Measurements from ENCODE around the gene SART1. TPM values are rescaled to one million over a fixed set of nuclear protein-coding genes. Genes with fewer than 3 reads are reported as not detected.

SART1 gene
- polyA plus RNA-seq, 1 donor from 2014 or later = 34.9 TPM

DNA sequence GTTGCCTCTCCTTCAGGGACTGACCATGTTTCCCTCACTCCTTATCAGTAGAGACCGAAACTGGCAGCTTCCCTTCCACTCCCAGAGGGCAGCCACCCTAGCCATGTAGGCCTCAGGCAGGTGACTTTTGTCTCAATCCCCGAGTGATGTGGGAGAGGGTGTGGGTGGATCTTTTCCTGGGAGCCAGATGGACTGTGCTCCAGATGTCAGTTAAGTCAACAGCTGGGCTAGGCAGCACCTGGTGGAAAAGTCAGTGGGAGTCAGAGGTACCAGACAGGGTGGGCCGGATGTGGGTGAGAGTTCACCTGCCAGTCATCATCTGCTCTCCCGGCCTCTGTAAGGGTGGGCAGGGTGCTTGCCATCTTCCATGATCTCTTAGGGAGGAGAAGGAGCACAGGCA, 42.7 kb downstream of the SART1 start:
- H3K9ac ChIP-seq (ENCODE audit: low read length) = no peak overlapping the region
- no peaks in the 10 kb centered on the region for H3K27me3 ChIP-seq (ENCODE audit: insufficient read depth, low read depth, low read length)
- H3K79me2 ChIP-seq (replicated peaks; ENCODE audit: insufficient read depth, low read length) = peaks cover 24% of the 10 kb centered on the region
- no peaks in the 10 kb centered on the region for H3K9me2 ChIP-seq (ENCODE audit: insufficient read depth, low read length)
- no peak overlapping the region for H3K4me2 ChIP-seq (ENCODE audit: low read length)
- H3K4me3 ChIP-seq (ENCODE audit: low read length) = no peak overlapping the region
- H3K27ac ChIP-seq (ENCODE audit: low read length) = no peak overlapping the region
- H2AFZ ChIP-seq (ENCODE audit: low read depth, low read length) = no peak overlapping the region
- TF ChIP-seq, protein P1, sequence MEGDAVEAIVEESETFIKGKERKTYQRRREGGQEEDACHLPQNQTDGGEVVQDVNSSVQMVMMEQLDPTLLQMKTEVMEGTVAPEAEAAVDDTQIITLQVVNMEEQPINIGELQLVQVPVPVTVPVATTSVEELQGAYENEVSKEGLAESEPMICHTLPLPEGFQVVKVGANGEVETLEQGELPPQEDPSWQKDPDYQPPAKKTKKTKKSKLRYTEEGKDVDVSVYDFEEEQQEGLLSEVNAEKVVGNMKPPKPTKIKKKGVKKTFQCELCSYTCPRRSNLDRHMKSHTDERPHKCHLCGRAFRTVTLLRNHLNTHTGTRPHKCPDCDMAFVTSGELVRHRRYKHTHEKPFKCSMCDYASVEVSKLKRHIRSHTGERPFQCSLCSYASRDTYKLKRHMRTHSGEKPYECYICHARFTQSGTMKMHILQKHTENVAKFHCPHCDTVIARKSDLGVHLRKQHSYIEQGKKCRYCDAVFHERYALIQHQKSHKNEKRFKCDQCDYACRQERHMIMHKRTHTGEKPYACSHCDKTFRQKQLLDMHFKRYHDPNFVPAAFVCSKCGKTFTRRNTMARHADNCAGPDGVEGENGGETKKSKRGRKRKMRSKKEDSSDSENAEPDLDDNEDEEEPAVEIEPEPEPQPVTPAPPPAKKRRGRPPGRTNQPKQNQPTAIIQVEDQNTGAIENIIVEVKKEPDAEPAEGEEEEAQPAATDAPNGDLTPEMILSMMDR (IDR thresholded peaks at IDR 0.05; ENCODE audit: poor library complexity, severe bottlenecking) = no peak
- TF ChIP-seq RAD21 (conservative IDR thresholded peaks at IDR 0.05) = no peak
- no peak for TF ChIP-seq SMC3 (conservative IDR thresholded peaks at IDR 0.05; ENCODE audit: poor library complexity)
- TF ChIP-seq EP300 (conservative IDR thresholded peaks at IDR 0.05; ENCODE audit: poor library complexity, severe bottlenecking) = no peak
- TF ChIP-seq TAF1 (IDR thresholded peaks at IDR 0.05; ENCODE audit: low read depth) = no peak
- no peak for TF ChIP-seq POLR2AphosphoS5 (IDR thresholded peaks at IDR 0.05)
- TF ChIP-seq EZH2 (IDR thresholded peaks at IDR 0.05; ENCODE audit: borderline replicate concordance, insufficient read depth, low read length, poor library complexity, severe bottlenecking) = no peak
- TF ChIP-seq MXI1 (conservative IDR thresholded peaks at IDR 0.05; ENCODE audit: poor library complexity, severe bottlenecking) = no peak
- TF ChIP-seq, protein P2, sequence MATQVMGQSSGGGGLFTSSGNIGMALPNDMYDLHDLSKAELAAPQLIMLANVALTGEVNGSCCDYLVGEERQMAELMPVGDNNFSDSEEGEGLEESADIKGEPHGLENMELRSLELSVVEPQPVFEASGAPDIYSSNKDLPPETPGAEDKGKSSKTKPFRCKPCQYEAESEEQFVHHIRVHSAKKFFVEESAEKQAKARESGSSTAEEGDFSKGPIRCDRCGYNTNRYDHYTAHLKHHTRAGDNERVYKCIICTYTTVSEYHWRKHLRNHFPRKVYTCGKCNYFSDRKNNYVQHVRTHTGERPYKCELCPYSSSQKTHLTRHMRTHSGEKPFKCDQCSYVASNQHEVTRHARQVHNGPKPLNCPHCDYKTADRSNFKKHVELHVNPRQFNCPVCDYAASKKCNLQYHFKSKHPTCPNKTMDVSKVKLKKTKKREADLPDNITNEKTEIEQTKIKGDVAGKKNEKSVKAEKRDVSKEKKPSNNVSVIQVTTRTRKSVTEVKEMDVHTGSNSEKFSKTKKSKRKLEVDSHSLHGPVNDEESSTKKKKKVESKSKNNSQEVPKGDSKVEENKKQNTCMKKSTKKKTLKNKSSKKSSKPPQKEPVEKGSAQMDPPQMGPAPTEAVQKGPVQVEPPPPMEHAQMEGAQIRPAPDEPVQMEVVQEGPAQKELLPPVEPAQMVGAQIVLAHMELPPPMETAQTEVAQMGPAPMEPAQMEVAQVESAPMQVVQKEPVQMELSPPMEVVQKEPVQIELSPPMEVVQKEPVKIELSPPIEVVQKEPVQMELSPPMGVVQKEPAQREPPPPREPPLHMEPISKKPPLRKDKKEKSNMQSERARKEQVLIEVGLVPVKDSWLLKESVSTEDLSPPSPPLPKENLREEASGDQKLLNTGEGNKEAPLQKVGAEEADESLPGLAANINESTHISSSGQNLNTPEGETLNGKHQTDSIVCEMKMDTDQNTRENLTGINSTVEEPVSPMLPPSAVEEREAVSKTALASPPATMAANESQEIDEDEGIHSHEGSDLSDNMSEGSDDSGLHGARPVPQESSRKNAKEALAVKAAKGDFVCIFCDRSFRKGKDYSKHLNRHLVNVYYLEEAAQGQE (IDR thresholded peaks at IDR 0.05; ENCODE audit: borderline replicate concordance) = no peak
- H3K36me3 ChIP-seq (ENCODE audit: insufficient read depth, low read length) = no peaks in the 10 kb centered on the region
- H3K9me3 ChIP-seq (ENCODE audit: low read length) = no peaks in the 10 kb centered on the region
- no peaks in the 10 kb centered on the region for H4K20me1 ChIP-seq (ENCODE audit: insufficient read depth)
- no peaks in the 10 kb centered on the region for H3F3A ChIP-seq (ENCODE audit: insufficient read depth, low read length, poor library complexity, severe bottlenecking)

DNA sequence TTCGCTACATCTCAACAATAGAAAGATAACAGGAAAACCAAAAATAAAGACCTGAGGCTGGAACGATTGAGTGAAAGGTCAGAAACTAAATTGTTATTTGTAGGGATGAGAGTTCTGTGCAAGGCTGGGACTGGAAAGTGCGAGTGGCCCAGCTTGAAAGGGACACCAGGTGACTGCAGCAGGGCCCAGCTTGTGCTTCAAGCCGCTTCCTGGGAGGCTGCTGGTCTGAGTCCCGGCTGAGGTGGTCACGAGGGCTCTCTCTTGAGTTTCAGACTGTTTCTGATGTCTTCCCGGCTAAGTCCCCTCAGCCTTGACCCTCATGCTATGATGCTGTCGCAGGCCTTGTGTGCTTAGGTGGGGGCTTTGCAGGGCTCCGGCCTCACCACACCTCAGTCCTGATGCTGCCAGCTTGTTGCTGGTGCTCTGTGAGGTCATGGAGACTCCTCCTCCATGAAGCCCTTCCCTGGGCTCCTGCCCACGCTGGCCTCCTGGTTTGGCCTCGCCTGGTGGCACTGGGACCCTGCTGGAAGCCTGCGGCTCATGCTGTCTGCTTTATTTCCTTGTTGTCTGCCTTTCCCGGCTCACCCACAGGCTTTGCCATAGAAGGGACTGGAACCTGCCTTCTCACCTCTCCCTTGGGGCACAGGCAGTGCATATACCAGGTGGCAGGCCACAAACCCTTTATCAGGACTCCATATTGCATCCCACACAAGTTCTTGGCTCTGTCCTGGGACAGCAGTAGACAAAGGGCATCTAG, 44.8 kb downstream of the SART1 start:
- no peaks in the 10 kb centered on the region for H3K9me3 ChIP-seq (ENCODE audit: low read length)
- H3K9me2 ChIP-seq (ENCODE audit: insufficient read depth, low read length) = no peaks in the 10 kb centered on the region
- no peak overlapping the region for H2AFZ ChIP-seq (ENCODE audit: low read depth, low read length)
- peaks cover 15% of the 10 kb centered on the region for H3K79me2 ChIP-seq (replicated peaks; ENCODE audit: insufficient read depth, low read length)
- no peak overlapping the region for H3K4me3 ChIP-seq (ENCODE audit: low read length)
- H3F3A ChIP-seq (ENCODE audit: insufficient read depth, low read length, poor library complexity, severe bottlenecking) = no peaks in the 10 kb centered on the region
- H3K27ac ChIP-seq (ENCODE audit: low read length) = no peak overlapping the region
- no peaks in the 10 kb centered on the region for H3K36me3 ChIP-seq (ENCODE audit: insufficient read depth, low read length)
- peaks cover 2% of the 10 kb centered on the region for H3K27me3 ChIP-seq (ENCODE audit: insufficient read depth, low read depth, low read length)
- H3K4me2 ChIP-seq (ENCODE audit: low read length) = no peak overlapping the region
- no peaks in the 10 kb centered on the region for H4K20me1 ChIP-seq (ENCODE audit: insufficient read depth)
- no peak overlapping the region for H3K9ac ChIP-seq (ENCODE audit: low read length)
- TF ChIP-seq SMC3 (conservative IDR thresholded peaks at IDR 0.05; ENCODE audit: poor library complexity) = no peak
- TF ChIP-seq EP300 (conservative IDR thresholded peaks at IDR 0.05; ENCODE audit: poor library complexity, severe bottlenecking) = no peak
- TF ChIP-seq RAD21 (conservative IDR thresholded peaks at IDR 0.05) = no peak
- TF ChIP-seq EZH2 (IDR thresholded peaks at IDR 0.05; ENCODE audit: borderline replicate concordance, insufficient read depth, low read length, poor library complexity, severe bottlenecking) = no peak
- TF ChIP-seq, protein P1 (IDR thresholded peaks at IDR 0.05; ENCODE audit: poor library complexity, severe bottlenecking) = no peak
- TF ChIP-seq, protein P2 (IDR thresholded peaks at IDR 0.05; ENCODE audit: borderline replicate concordance) = no peak
- TF ChIP-seq TAF1 (IDR thresholded peaks at IDR 0.05; ENCODE audit: low read depth) = no peak
